GM10266 (cell line): ENCODE measurements around the gene PBRM1.

ENCODE experiments used
- DNase-seq: peaks from one replicate; pipeline ENCODE4 v3.0.0; 2012; ENCODE audit errors: extremely low spot score
- TF ChIP-seq, protein P1 (sequence below): IDR thresholded peaks from 2 replicates; pipeline ENCODE4 v1.5.1; 2012; ENCODE audit warnings: mild to moderate bottlenecking, low read depth; ENCODE audit not compliant: control insufficient read depth, insufficient read depth; ENCODE audit errors: missing control alignments

PBRM1 gene

GRCh38 chr3:52554026-52554755, 131.5 kb downstream of the PBRM1 start:
- TF ChIP-seq, protein P1, sequence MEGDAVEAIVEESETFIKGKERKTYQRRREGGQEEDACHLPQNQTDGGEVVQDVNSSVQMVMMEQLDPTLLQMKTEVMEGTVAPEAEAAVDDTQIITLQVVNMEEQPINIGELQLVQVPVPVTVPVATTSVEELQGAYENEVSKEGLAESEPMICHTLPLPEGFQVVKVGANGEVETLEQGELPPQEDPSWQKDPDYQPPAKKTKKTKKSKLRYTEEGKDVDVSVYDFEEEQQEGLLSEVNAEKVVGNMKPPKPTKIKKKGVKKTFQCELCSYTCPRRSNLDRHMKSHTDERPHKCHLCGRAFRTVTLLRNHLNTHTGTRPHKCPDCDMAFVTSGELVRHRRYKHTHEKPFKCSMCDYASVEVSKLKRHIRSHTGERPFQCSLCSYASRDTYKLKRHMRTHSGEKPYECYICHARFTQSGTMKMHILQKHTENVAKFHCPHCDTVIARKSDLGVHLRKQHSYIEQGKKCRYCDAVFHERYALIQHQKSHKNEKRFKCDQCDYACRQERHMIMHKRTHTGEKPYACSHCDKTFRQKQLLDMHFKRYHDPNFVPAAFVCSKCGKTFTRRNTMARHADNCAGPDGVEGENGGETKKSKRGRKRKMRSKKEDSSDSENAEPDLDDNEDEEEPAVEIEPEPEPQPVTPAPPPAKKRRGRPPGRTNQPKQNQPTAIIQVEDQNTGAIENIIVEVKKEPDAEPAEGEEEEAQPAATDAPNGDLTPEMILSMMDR: no peak
- DNase-seq: no peak

DNA sequence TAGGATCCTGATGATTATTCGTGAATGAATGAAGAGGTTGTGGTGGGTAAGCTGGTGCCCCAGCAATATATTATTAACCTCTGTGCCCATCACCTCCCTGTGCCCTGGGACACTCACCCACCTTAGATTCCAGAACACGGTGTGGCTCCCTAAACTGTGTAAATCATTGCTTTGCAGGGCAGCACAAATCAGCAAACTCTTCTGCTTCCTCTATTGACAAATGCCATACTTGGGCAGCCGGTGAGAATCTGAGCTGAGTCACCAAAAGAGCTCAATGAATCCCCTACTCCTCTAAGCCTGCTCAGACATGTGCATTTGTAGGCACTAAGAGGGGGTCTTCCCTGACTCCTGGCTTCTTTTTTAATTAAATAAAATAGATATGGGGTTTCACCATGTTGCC, 133.6 kb downstream of the PBRM1 start:
- DNase-seq: no peak

GRCh38 chr3:52551118-52551517, 134.6 kb downstream of the PBRM1 start:
- TF ChIP-seq, protein P1: no peak
- no peak for DNase-seq

More for the DNA sequence above, 133.6 kb downstream of the PBRM1 start:
- TF ChIP-seq, protein P1: no peak

DNA sequence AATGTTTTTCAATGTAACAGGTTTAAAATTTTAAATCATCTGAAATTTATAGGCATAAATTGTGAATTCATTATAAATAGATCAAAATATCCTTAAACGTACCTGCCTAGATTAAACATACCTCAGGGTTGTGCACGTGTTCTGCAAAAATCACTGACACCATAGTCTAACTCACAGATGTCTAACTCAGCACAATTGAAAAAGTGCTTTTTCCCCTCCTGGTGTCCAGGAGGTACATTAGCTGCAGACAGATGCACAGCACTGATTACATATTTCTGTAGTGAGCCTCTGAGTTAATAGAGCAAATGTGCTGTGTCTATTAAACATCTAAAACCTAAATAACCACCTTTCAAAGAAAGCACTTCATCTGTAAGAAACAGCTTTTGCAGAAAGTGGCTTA, 138.6 kb downstream of the PBRM1 start:
- no peak for DNase-seq
- TF ChIP-seq, protein P1: no peak

- no peak for DNase-seq
- TF ChIP-seq, protein P1: no peak
These were observed 139.4 kb downstream of the PBRM1 start for GRCh38 chr3:52546111-52546901.

- no peak for DNase-seq
These were observed 140.8 kb downstream of the PBRM1 start for GRCh38 chr3:52544937-52545336.

More at GRCh38 chr3:52544937-52545336, 140.8 kb downstream of the PBRM1 start:
- TF ChIP-seq, protein P1: no peak
